ENCODE results near the gene FAM43A. TPM values are rescaled to one million over a fixed set of nuclear protein-coding genes. Genes with fewer than 3 reads are reported as not detected.

FAM43A gene
- total and polyA plus RNA-seq, 2 of the 8 experiments (the other 6 are each of a cell fraction or from before 2014, with no cell fraction given), result 2.3 to 2.6 TPM

GRCh38 chr3:194680888-194681615 lies 4.6 kb upstream of the FAM43A start:
- 84% methylated on average over 11 of the region's 11 CpGs; no CpG with 5 or more reads in 1 of the 2 experiments for WGBS, 2 experiments (ENCODE audit: extremely low coverage in 1 of 2, insufficient coverage in 1 of 2, insufficient read length in 1 of 2, insufficient replicate concordance in 2 of 2, low coverage in 1 of 2, low lambda C conversion rate in 2 of 2, missing lambda C conversion rate in 1 of 2)
- H2BK120ac ChIP-seq (replicated peaks; ENCODE audit: low read depth, low read length), result no peak overlapping the region
- TF ChIP-seq EGR1 (IDR thresholded peaks at IDR 0.05; ENCODE audit: borderline replicate concordance, low read depth, low read length) (no peak), RBBP5 (IDR thresholded peaks at IDR 0.05; ENCODE audit: borderline replicate concordance, low read depth, low read length) (no peak), CHD1 (IDR thresholded peaks at IDR 0.05; ENCODE audit: low read depth, low read length) (no peak), CHD2 (IDR thresholded peaks at IDR 0.05; ENCODE audit: low read length) (no peak), SP2 (IDR thresholded peaks at IDR 0.05; ENCODE audit: low read length) (no peak), BACH1 (IDR thresholded peaks at IDR 0.05; ENCODE audit: low read length) (no peak), SRF (IDR thresholded peaks at IDR 0.05; ENCODE audit: low read depth, low read length) (no peak), CBX5 (IDR thresholded peaks at IDR 0.05; ENCODE audit: low read depth, low read length) (no peak), JUN (IDR thresholded peaks at IDR 0.05; ENCODE audit: low read depth, low read length) (no peak), CREB1 (IDR thresholded peaks at IDR 0.05) (no peak), USF2 (IDR thresholded peaks at IDR 0.05; ENCODE audit: low read length) (no peak)
- TF ChIP-seq, protein P1, sequence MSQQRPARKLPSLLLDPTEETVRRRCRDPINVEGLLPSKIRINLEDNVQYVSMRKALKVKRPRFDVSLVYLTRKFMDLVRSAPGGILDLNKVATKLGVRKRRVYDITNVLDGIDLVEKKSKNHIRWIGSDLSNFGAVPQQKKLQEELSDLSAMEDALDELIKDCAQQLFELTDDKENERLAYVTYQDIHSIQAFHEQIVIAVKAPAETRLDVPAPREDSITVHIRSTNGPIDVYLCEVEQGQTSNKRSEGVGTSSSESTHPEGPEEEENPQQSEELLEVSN (IDR thresholded peaks at IDR 0.05), result no peak

More at GRCh38 chr3:194680888-194681615, 4.6 kb upstream of the FAM43A start:
- Histone ChIP-seq H4K5ac (ENCODE audit: insufficient read length, low read depth, low read length) (no peak overlapping the region), H3K27ac (ENCODE audit: low read depth, low read length) (no peak overlapping the region), H2BK20ac (ENCODE audit: low read length) (no peak overlapping the region), H4K91ac (replicated peaks; ENCODE audit: insufficient read length, low read length) (no peak overlapping the region), H3K23me2 (ENCODE audit: low read depth, low read length) (peaks cover 3% of the 10 kb centered on the region; the same call in 1 of the 2 replicates), H2BK15ac (ENCODE audit: low read length) (no peak overlapping the region), H3K4me3 (ENCODE audit: extremely low read depth in 1 of 4, insufficient read depth in 2 of 4, low read depth in 3 of 4, low read length in 4 of 4) (no peak overlapping the region), H3K79me2 (ENCODE audit: control insufficient read depth in 1 of 2, insufficient read depth in 2 of 2, low read length in 2 of 2) (no peaks in the 10 kb centered on the region), H3K4ac (replicated peaks; ENCODE audit: insufficient read length, low read depth, low read length) (no peak overlapping the region), H3K79me1 (ENCODE audit: low read depth, low read length) (no peaks in the 10 kb centered on the region), H3K18ac (ENCODE audit: extremely low read depth, low read length) (no peak overlapping the region), H4K20me1 (replicated peaks in 1 of 2; ENCODE audit: control insufficient read depth in 1 of 2, insufficient read depth in 2 of 2, low read length in 2 of 2) (no peaks in the 10 kb centered on the region), H2AK5ac (ENCODE audit: low read depth, low read length) (no peak overlapping the region), H2BK5ac (ENCODE audit: low read depth, low read length) (no peak overlapping the region), H3K14ac (ENCODE audit: insufficient read length) (no peak overlapping the region), H3K9ac (replicated peaks in 1 of 4; ENCODE audit: extremely low read depth in 1 of 4, low read depth in 3 of 4, low read length in 3 of 4) (no peak overlapping the region), H2BK12ac (ENCODE audit: low read depth, low read length) (no peak overlapping the region), H3K23ac (ENCODE audit: insufficient read length) (no peak overlapping the region), H3K36me3 (ENCODE audit: control insufficient read depth in 2 of 4, insufficient read depth in 4 of 4, low read length in 3 of 4) (no peaks in the 10 kb centered on the region), H3K9me3 (ENCODE audit: insufficient read depth in 2 of 2, low read depth in 1 of 2, low read length in 1 of 2) (no peaks in the 10 kb centered on the region), H3K4me1 (replicated peaks in 1 of 4; ENCODE audit: control insufficient read depth in 3 of 4, insufficient read depth in 4 of 4, low read length in 3 of 4) (no peaks in the 10 kb centered on the region; a peak in 1 of 7 replicates), H2AFZ (ENCODE audit: low read length) (no peak overlapping the region), H3K56ac (replicated peaks; ENCODE audit: insufficient read length, low read depth, low read length) (no peak overlapping the region), H4K8ac (ENCODE audit: extremely low read depth, insufficient read depth, low read length) (no peak overlapping the region), H3K4me2 (ENCODE audit: insufficient read depth in 1 of 2, low read depth in 2 of 2, low read length in 2 of 2) (no peak overlapping the region), H3K27me3 (replicated peaks in 1 of 4; ENCODE audit: control insufficient read depth in 3 of 4, extremely low read depth in 1 of 4, insufficient read depth in 3 of 4, low read length in 3 of 4) (peaks cover 2 to 20% (median 15%) of the 10 kb centered on the region in 4 experiments)
- FAIRE-seq (no peak), DNase-seq (ENCODE audit: low read depth in 1 of 2, low spot score in 2 of 2) (no peak)
- ChIA-PET CTCF (ENCODE audit: partially characterized antibody) (interaction anchor here (1.2 to 9.3 kb wide), 9 partner anchors 10 to 424 kb away, joined by 4 to 110 read pairs (median 18); partner anchors contain the start of gene LSG1), POLR2A (ENCODE audit: partially characterized antibody) (no interaction called here)
